Transverse colon (tissue), 4 donors: ENCODE results near the gene FITM1.
A peak's percentile ranks its signal among the peaks of the same experiment; 100 is the strongest.

Source experiments
- EP300 ChIP-seq: sonication (generic); formaldehyde crosslinking; IDR thresholded peaks from one replicate; pipeline ENCODE4 v1.6.1; 2017; ENCODE audit warnings: antibody characterized with exemption, low read depth
- POLR2A ChIP-seq: fragments of 450-650 bp; IDR thresholded peaks from one replicate; pipeline ENCODE4 v1.6.1; 2016; ENCODE audit warnings: antibody characterized with exemption, mild to moderate bottlenecking, moderate library complexity
- POLR2AphosphoS5 ChIP-seq, 3 donors: sonication (generic); formaldehyde crosslinking; IDR thresholded peaks; one replicate each; pipeline ENCODE4 v1.6.1; 2016; ENCODE audit warnings: antibody characterized with exemption in 3 of 3
- TF ChIP-seq, protein P1 (sequence below), 5 experiments: fragments of 200-600 bp in 3 of 5; fragments of 450-650 bp in 2 of 5; sonication (generic) in 3 of 5; IDR thresholded peaks; 1 replicate in 2 of 5; 2 replicates in 3 of 5; pipeline ENCODE4 v1.5.1; 2016 to 2017; ENCODE audit warnings: antibody characterized with exemption in 5 of 5, inconsistent platforms in 3 of 5, mild to moderate bottlenecking in 2 of 5, moderate library complexity in 1 of 5

DNA sequence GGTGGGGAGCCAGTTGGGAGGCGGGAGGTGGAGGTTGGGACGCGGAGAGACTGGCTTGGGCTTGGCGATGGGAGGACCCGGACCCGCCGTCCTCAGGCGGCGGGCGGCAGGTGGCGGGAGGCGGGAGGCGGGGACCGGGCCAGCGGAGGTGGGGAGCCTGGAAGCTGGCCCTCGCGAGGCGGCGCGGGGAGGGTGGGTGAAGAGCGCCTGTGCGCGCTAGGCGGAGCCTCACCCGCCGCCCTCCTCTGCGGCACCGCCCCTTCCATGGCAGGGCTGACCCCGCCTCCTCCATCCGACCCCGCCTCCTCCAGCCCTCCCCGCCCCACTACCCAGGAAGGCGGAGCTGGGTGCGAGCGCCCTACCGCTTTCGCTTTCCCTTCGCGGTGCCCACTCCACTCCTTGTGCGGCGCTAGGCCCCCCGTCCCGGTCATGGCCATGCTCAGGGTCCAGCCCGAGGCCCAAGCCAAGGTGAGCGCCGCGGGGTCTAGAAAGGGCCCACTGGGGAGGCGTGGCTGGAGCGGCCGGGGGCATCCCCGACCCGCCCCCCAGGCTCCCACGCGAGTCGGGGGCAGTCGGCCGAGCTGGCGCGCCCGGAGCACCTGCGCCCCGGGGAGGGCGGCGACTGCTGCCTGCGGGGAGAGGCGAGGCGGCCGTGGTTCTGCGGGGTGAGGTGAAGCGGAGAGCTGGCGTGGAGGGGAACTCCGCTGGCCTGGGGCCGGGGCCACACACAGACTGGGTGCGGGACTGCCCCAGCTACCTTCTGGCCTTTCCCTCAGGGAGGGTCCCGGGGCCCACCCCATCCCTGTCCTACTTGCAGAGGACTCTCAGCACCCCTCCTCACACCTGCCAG lies 5.6 kb downstream of the FITM1 start, which contains the start of gene PSME1:
- TF ChIP-seq POLR2A (peak; percentile 63), POLR2AphosphoS5 (IDR thresholded peaks at IDR 0.05) (peak; percentile 60 to 91 (median 88)), EP300 (no peak)
- TF ChIP-seq, protein P1, sequence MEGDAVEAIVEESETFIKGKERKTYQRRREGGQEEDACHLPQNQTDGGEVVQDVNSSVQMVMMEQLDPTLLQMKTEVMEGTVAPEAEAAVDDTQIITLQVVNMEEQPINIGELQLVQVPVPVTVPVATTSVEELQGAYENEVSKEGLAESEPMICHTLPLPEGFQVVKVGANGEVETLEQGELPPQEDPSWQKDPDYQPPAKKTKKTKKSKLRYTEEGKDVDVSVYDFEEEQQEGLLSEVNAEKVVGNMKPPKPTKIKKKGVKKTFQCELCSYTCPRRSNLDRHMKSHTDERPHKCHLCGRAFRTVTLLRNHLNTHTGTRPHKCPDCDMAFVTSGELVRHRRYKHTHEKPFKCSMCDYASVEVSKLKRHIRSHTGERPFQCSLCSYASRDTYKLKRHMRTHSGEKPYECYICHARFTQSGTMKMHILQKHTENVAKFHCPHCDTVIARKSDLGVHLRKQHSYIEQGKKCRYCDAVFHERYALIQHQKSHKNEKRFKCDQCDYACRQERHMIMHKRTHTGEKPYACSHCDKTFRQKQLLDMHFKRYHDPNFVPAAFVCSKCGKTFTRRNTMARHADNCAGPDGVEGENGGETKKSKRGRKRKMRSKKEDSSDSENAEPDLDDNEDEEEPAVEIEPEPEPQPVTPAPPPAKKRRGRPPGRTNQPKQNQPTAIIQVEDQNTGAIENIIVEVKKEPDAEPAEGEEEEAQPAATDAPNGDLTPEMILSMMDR (IDR thresholded peaks at IDR 0.05) = no peak
